GM19463 (cell line): ENCODE data around the gene MICB.
A peak's percentile ranks its signal among the peaks of the same experiment; 100 is the strongest.
"Not testable (repeated sequence)": the region's sequence is repeated elsewhere in the genome, so short reads cannot be mapped to it uniquely, and the experiment has no call there.

Source experiments
- ATAC-seq: cut with Tn5 transposase; IDR thresholded peaks from one replicate; pipeline ENCODE4 v1.9.1; 2021; ENCODE audit warnings: mild to moderate bottlenecking, moderate library complexity; ENCODE audit not compliant: unreplicated experiment

The MICB gene

DNA sequence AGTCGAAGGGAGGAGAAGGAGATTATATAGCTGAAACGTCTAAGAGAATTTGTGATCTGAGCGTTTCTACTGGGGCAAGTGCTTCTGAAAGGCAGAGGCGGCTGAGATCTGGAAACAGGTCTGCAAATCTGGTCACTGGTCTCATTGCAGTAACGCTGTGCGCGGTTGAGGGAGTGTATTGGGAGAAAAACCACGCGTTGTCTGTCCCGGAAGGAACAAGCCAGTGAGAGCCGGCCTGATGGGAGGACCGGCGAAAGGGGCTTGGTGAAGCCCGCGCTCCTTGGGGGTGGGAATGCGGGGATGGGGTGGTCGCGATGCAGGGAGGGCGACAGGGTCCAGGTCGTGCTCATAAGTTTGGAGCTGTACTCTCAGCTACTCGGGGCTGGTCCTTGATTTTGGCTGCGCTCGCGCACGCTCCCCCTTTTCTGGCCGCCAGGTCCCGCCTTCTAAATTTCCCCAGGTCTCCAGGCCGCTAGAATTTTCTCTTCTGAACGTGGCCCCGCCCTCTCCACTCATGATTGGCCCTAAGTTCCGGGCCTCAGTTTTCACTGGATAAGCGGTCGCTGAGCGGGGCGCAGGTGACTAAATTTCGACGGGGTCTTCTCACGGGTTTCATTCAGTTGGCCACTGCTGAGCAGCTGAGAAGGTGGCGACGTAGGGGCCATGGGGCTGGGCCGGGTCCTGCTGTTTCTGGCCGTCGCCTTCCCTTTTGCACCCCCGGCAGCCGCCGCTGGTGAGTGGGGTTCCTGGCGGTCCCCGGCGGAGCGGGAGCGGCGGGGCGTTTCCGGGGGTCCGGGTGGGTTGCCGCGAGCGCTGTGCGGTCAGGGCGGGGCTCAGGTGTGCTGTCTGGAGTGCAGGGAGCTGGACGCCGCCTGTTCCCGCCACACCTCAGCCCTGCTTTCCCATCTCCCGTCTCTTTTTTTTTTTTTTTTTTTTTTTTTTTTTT is at the start of gene MICB:
MICB (plus strand) TSS at position 615 of the 946 bp plus-strand sequence; CDS start at position 664, 49 bp downstream.
- peak; percentile 59 for ATAC-seq

DNA sequence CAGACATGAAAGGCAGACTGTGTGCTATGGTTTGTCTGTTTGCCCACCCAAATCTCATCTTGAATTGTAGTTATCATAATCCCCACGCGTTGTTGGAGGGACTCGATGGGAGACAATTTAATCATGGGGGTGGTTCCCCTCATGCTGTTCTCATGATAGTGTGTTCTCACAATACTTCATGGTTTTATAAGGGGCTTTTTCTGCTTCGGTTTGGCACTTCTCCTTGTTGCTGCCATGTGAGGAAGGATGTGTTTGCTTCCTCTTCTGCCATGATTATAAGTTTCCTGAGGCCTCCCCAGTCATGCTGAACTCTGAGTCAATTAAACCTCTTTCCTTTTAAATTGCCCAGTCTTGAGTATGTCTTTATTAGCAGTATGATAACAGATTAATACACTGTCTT is 47.2 kb upstream of the MICB start:
- no peak for ATAC-seq

DNA sequence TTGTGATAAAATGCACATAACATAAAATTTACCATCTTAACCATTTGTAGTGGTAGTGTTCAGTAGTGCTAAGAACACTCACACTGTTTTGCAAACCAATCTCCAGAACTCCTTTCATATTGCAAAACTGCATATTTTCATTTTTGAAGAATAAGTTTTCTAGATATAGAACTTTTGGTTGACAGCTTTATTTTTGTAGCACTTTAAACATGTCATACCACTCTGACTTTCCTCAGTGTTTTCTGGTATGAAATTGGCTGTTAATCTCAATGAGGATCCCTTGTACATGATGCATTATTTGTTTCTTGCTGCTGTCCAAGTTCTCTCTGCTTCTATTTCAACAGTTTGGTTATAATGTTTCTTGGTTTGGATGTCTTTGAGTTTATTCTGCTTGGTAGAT is 45.1 kb upstream of the MICB start:
- no peak for ATAC-seq

DNA sequence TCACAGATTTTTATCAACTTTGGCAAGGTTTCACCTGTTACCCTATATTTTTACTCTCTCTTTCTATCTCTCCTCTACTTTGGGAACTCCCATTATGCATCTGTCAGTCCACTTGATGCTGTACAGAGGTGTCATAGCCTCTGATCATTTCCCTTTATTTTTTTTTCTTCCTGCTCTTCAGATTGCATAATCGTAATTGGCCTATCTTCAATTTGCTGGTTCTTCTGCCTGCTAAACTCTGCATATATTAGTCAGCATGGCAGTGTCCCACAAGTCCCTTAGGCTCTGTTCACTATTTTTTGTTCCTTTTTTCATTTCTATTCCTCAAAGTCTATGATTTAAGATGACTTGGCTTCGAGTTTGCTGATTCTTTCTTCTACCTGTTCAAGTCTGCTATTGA is 44.7 kb upstream of the MICB start:
- no peak for ATAC-seq

DNA sequence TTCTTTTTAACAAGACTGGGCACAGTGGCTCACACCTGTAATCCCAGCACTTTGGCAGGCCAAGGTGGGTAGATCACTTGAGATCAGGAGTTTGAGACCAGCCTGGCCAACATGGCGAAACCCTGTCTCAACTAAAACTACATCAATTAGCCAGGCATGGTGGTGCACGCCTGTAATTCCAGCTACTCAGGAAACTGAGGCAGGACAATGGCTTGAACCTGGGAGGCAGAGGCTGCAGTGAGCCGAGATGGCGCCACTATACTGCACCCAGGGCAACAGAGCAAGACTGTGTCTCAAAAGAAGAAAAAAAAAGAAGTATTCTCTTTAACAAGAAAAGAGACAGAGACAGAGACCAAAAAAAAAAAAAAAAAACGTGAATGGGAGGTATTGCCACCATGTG is 38.1 kb upstream of the MICB start:
- not testable (repeated sequence) for ATAC-seq

DNA sequence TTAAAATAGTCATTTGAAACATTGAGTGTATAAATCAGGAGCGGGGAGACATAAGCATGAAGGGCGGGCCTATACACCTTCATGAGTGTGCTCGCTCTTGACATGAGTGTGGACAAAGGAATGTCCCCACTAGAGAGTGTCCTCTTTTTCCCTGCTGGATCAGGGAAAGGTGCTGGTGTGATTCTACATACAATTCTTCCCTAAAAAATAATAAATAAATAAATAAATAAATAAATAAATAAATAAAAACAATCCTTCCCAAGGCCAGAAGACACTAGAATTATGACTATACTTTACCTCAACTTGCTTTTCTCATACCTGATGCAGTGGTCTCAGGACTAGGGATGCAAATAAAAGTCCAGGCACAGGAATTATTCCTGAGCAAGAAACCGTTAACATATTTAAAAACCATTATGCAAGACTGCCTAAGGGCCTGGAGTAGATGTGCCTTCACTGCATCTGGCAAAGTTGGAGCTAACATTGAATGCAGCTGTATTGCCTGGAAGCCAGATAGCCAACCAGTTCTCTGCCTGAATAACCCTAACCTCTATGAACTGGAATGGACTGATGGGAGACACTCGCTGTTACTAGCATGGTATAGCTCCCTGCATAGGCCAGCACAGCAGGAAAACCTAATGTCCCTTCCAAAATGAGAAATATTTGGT is 37.5 kb upstream of the MICB start:
- no peak for ATAC-seq

DNA sequence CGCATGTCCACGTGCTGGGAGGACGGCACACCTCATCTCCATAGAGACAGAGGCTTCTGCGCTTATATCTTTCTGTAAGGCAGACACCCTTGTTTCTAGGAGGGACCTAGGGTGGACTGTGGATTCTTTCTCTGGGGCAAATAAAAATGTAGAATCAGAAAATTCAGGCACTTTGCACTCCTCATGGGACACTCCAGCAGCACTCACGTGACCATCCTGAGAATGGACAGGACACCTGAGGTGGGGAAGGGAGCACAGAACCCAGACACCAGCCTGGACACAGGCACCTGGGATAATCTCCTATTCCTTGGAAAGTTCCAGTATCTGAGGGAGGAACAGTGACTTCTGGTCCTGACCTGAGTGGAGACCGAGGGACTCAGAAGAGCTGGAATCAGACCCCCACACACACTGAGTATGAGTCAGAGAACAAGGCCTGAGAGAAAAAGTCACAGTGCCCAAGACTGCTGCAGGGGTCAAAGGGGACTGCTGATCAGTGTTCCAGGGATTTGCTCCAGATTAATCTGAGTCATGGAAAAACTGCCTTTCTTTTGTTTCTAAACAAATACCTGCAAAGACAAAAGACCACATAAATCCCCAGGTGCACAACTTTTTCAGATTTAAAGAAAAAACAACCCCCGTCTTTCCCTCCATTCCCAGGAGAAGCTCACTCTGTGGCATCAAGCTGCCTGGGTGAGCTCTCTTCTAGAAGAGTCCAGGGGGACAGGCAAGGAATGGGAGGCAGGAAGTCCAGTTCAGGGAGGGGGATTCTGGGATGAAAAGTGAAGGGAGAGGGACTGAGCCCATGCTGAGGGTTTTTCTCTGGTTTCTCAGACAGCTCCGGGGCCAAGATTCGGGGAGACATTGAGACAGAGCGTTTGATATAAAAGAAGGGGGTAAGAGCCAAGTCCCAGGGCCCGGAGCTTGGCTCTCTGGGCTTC is 35.6 kb upstream of the MICB start:
- peak; percentile 3 for ATAC-seq

DNA sequence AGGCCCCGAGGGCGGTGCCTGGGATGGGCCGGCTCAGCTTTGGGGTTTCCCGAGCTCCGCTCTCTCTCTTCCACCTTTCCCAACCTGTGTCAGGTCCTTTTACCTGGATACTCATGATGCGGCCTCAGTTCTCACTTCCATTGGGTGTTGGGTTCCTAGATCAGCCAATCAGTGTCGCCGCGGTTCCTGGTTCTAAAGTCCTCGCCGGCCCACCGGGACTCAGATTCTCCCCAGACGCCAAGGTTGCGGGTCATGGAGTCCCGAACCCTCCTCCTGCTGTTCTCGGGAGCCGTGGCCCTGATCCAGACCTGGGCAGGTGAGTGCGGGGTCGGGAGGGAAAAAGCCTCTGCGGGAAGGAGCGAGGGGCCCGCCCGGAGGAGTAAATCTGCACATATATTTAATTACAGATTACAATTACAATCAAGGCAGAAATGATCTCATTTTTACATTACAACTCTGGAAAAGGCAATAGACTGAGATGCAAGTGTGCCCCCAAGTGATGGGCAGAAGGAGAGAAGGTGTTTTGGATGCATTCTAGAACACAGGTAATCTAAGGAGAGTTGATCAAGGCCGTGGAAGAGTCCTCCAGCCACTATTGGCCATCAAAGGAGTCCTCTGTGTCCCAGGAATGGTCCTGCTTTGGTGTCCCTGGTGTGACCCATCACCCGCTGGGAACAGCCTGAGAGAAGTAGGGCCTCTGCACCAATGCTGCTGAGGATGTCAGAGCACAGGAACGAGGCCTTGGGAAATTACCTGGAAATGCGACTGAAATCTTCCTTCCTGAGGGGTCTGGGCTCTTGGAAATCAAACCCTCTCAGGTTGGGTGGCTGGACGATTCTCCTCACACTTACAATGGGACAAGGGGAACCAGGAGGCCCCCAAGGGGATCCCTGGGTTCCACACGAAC is 34.7 kb upstream of the MICB start:
- ATAC-seq = peak; percentile 88

DNA sequence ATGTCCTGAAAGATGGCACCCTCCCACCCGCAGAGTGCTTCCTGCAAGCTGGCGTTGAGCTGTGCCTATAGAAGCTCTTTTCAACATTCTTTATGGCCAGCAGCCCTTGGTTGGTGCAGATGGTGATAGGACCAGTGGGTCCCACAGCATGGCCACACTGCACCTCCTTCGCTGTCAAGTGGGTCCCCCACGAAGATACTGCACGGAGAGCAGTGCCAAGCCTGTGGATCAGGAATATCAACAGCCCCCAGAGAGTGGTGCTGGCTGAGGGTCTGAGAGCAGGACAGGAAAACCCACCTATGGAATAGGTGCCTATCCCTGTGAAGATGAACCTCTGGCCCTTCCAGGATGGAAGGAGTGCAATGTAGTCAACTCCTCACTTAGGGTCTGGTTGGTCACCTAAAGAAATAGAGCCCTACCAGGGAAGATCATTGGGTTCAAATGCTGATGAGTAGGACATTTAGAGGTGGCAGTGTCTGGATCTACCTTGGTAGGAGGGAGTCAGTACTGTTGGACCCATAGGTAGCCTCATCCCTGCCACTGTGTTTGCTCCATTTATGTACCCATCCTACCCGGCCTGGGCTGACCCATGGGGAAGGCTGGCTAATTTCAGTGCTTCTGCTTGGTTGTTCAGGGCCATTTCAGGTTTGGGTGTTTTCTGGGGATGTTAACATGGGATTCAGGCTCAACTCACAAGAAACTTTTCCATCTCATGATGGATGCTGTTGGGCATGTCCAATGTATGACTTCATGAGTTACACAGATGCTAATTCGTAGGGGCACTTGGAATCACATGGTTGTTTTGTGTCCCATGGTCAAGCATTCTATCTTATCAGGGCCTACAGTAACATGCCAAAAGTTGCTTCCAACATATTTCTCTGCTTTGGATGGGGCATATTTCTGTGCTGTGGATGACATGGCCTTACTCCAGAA is 33.4 kb upstream of the MICB start:
- no peak for ATAC-seq

DNA sequence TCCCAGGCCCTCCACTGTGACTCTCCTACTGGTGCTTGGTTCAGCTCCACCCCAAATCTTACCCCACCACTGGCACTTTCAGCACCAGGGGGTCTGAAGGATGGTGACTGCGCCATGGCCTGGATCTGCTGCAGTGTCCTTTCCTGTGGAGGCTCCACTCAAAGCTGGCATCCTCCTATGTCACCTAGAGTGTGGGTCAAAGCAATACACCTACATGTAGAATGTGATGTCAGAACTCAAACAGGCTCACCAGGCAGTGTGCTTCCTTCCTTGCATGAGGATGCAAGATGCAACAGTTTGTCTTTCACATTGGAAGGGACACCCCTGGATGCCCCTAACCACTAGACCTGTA is 32.8 kb upstream of the MICB start:
- no peak for ATAC-seq

DNA sequence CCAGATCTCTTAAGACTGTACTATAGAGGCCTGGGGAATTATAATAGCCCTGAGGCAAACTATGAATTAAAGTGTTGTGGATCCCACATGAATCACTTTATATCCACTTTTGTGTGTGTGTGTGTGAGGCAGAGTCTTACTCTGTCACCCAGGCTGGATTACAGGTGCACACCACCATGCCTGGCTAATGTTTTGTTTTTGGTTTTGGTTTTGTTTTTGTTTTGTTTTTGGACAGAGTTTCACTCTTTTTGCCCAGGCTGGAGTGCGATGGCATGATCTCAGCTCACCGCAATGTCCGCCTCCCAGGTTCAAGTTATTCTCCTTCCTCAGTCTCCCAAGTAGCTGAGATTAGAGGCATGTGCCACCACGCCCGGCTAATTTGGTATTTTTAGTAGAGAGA is 32.2 kb upstream of the MICB start:
- no peak for ATAC-seq

DNA sequence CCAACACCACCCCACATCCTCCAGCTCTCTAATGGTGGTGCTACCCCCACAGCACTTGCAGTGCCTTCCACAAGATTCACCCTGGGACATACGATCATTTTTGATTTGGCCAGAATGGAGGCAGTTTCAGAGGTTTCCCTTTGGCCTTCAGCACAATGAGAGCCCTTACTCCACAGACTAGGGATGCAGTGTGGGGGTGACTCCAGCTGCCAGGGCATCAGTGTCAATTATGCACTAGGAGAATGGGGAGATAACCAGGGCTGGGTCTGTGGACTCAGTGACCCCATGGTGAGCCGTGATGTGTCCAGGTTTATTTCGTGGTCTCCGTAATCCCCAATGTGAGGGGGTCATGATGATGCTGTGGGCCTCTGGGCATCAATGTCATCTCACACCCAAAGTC is 31.5 kb upstream of the MICB start:
- ATAC-seq = no peak

DNA sequence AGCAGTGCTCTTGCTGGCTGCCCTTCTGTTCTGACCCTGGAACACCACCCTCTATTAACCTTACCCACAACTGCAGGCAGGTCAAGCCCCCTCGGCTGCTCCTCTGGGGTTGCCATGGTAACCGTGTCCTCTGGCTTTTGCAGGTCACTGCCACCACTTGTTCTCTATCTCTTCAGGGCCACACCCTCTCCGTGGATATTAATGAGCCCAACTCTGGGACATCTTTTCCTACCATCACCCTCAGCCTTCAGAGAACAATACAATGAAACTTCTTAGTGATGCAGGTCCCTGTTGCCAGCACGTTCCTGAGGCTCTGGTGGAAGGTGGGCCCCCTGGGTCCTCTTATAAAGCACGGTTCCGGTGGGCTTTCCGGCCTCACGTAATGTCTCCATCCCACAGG is 30.8 kb upstream of the MICB start:
- ATAC-seq = no peak

DNA sequence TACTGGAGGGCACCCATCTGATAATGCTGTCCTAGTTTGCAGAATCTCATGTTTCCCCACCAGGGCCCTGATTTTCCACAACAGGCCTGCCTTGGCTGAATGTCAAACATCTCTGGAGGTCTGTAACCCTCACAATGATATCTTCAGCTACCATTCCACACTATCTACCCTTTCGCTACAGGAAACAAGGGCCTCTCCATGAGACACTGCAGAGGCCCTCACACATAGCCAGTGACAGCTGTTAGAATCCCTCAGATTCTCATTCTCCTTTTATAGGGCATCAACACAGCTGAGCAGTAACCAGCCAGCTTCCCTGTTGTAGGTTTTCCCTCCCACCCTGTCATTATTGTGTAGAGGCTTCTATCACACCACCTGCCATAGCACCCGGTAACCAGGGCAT is 29.6 kb upstream of the MICB start:
- no peak for ATAC-seq

DNA sequence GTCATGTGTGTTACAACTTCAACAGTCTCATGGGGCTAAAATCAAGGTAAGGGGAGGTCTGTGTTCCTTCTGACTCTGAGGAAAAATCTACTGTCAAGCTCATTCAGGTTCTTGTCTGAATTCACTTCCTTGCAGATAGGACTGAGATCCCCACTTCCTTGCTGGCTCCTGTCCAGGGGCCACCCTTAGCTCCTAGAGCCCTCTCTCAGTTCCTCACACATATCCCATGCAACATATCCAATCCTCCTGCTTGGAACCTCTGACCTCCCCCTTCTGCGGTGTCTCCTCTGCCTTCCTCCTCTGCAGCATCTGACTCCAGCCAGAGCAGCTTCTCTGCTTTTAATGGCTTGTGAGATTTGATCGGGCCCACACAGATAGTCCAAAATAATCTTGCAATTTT is 27.1 kb upstream of the MICB start:
- ATAC-seq = no peak

DNA sequence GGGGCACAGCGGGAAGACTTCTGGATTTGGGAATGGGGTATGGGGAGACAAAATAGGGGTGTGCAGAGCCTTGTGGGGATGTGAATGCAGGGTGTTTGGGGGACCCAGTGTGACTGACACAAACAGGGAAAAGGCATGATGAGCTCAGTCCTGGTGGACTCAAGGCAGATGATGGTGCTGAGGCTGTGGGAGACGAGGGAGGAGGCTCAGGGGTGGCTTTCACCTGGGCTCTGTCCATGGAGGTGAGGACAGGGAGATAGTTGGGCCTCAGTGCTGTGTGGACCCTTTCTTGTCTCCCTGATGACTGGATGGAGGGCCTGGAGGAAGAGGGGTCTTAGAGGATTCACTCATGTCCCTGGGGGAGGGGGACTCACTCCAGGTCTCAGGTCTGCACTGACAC is 26.2 kb upstream of the MICB start:
- no peak for ATAC-seq

DNA sequence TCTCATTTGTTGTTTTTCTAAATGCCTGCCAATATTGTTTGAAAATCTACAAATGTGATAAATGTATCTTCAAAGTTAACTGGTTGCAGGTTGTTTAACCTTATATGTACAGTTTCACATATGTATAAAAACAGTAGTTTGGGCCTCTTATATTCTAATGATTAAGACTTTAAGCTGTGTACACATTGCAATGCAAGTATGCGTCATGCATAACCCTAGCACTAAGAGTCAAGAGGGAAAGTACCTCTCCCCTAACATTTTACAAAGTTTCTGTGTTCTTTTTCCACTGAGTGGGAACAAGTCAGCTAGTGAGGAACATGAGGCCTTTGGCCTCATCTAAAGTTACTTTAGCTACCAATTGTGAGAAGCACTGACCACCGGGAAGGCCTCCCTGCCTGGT is 25.7 kb upstream of the MICB start:
- no peak for ATAC-seq

DNA sequence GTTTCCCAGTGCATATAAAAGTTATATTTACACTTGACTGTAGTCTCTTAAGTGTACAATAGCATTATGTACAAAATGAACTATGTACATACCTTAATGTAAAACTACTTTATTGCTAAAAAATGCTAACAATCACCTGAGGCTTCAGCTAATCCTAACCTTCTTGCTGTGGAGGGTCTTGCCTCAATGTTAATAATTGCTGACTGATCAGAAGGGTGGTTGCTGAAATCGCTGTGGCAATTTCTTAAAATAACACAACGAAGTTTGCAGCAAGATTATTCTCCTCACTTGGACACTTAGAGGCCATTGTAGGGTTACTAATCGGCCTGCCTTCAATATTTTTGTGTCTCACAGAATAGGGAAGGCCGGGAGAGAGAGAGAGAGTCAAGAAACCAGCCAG is 24.7 kb upstream of the MICB start:
- no peak for ATAC-seq
